Fibroblast of lung (primary cell): ENCODE results near the gene NUP214. TPM values are rescaled to one million over a fixed set of nuclear protein-coding genes. Genes with fewer than 3 reads are reported as not detected.

Experiments
- DNase-seq, 2 donors: peaks; one replicate each; pipeline versions ENCODE4 v3.0.0 to v3.0.0-alpha.2; 2010; ENCODE audit warnings: low read depth in 2 of 2
- H2AFZ ChIP-seq: 2 replicates; pipeline ENCODE4 v1.5.1; 2012; ENCODE audit warnings: low read length, control low read depth, inconsistent platforms
- H3K27ac ChIP-seq: 2 replicates; pipeline ENCODE4 v1.5.1; 2011; ENCODE audit warnings: low read length, control low read depth; ENCODE audit not compliant: insufficient read depth
- H3K27me3 ChIP-seq: 2 replicates; pipeline ENCODE4 v1.5.1; 2011; ENCODE audit warnings: mild to moderate bottlenecking, low read length; ENCODE audit not compliant: control insufficient read depth, insufficient read depth
- H3K36me3 ChIP-seq: 2 replicates; pipeline ENCODE4 v1.5.1; 2011; ENCODE audit warnings: low read length; ENCODE audit not compliant: control insufficient read depth, insufficient read depth
- H3K4me1 ChIP-seq: 2 replicates; pipeline ENCODE4 v1.5.1; 2011; ENCODE audit warnings: low read length; ENCODE audit not compliant: control insufficient read depth, insufficient read depth; ENCODE audit errors: extremely low read depth
- H3K4me2 ChIP-seq: 2 replicates; pipeline ENCODE4 v1.5.1; 2011; ENCODE audit warnings: low read length, control low read depth; ENCODE audit not compliant: insufficient read depth; ENCODE audit errors: extremely low read depth
- H3K4me3 ChIP-seq, 4 experiments: fragments of 200-600 bp in 1 of 4; sonication (generic) in 1 of 4; replicated peaks in 1 of 4; 2 replicates each; pipeline ENCODE4 v1.5.1; 2011 to 2016; ENCODE audit warnings: low read length in 4 of 4, low read depth in 3 of 4, mild to moderate bottlenecking in 3 of 4, control low read depth in 2 of 4, inconsistent platforms in 1 of 4, mixed read lengths in 1 of 4; ENCODE audit not compliant: insufficient read depth in 1 of 4; ENCODE audit errors: control extremely low read depth in 1 of 4
- H3K79me2 ChIP-seq: 2 replicates; pipeline ENCODE4 v1.5.1; 2012; ENCODE audit warnings: mild to moderate bottlenecking, low read length, inconsistent platforms; ENCODE audit not compliant: control insufficient read depth, insufficient read depth
- H3K9ac ChIP-seq: 2 replicates; pipeline ENCODE4 v1.5.1; 2011; ENCODE audit warnings: mild to moderate bottlenecking, low read length, control low read depth; ENCODE audit not compliant: insufficient read depth
- H3K9me3 ChIP-seq: 2 replicates; pipeline ENCODE4 v1.5.1; 2012; ENCODE audit warnings: low read depth, low read length; ENCODE audit not compliant: control insufficient read depth, insufficient read depth
- H4K20me1 ChIP-seq: 2 replicates; pipeline ENCODE4 v1.5.1; 2011; ENCODE audit warnings: low read length; ENCODE audit not compliant: control insufficient read depth, insufficient read depth; ENCODE audit errors: extremely low read depth
- EZH2 ChIP-seq: IDR thresholded peaks from 2 replicates; pipeline ENCODE4 v1.5.1; 2012; ENCODE audit warnings: low read length, control low read depth, mild to moderate bottlenecking; ENCODE audit errors: missing control alignments
- polyA minus RNA-seq: library from RNA; depleted of rRNA, polyadenylated mRNA; stranded (reverse); fragments of >200 nt; gene quantifications from 2 replicates; pipeline ENCODE4 v1.2.3, GENCODE V29; 2011; ENCODE audit warnings: low replicate concordance
- polyA plus RNA-seq, 2 donors: library from polyadenylated mRNA; depleted of rRNA in 1 of 2; stranded (reverse) in 1 of 2; unstranded in 1 of 2; fragments of >200 nt; gene quantifications; 2 replicates each; pipeline ENCODE4 v1.2.1, GENCODE V29; 2011 to 2012; ENCODE audit warnings: missing spikeins in 1 of 2
- total RNA-seq: library from RNA; depleted of rRNA; stranded (reverse); fragments of >200 nt; gene quantifications from 2 replicates; pipeline ENCODE4 v1.2.1, GENCODE V29; 2014
- TF ChIP-seq, protein P1 (sequence below), 2 donors: IDR thresholded peaks in 1 of 2; conservative IDR thresholded peaks in 1 of 2; 1 replicate in 1 of 2; 2 replicates in 1 of 2; pipeline ENCODE4 v1.5.1; 2011 to 2012; ENCODE audit warnings: low read length in 2 of 2, control low read depth in 1 of 2, inconsistent platforms in 1 of 2, low read depth in 1 of 2, mild to moderate bottlenecking in 1 of 2

NUP214 gene
- total RNA-seq (8.7 and 12.2 TPM in 2 replicates), polyA plus RNA-seq (5.0 and 6.8 TPM in 2 replicates), polyA minus RNA-seq (50.1 and 57.3 TPM in 2 replicates)
- 21.0 and 21.1 TPM in 2 replicates for polyA plus RNA-seq (2012)

DNA sequence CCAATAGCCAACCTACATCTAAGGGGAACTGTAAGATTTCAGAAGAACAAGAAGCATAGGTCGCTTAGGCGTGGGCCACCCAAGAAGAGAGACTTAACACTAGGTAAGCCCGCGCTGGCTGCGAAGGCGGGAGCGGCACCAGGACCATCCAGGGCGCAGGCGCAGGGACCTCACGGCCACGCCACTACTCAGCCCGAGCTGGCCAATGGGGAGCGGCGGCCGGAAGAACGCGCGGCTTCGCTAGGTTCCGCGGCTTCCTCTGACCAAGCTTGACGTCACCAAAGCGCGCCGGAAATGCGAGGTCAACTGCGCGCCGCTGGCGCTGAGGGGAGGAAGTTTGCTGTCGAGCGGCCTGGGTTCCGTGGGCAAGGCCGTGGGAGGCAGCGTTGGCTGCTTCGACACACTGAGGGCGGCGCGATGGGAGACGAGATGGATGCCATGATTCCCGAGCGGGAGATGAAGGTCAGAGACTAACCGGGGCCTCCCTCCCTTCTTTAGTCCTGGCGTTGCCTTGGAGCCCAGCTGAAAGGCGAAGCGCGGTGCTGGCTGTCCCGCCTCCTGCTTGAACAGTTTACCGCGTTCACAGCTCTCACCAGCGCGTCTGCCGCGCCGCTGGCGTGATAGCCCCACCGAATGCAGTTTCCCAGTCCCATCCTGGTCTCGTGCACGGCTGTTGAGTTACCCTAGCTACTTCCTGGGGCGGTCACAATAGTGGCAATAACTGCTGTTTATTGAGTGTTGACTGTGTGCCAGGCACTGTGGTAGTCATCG lies at the start of gene NUP214:
NUP214 (plus strand) TSS at position 299 of the 771 bp plus-strand sequence; CDS start at position 418, 119 bp downstream.
- TF ChIP-seq EZH2, result no peak
- TF ChIP-seq, protein P1, sequence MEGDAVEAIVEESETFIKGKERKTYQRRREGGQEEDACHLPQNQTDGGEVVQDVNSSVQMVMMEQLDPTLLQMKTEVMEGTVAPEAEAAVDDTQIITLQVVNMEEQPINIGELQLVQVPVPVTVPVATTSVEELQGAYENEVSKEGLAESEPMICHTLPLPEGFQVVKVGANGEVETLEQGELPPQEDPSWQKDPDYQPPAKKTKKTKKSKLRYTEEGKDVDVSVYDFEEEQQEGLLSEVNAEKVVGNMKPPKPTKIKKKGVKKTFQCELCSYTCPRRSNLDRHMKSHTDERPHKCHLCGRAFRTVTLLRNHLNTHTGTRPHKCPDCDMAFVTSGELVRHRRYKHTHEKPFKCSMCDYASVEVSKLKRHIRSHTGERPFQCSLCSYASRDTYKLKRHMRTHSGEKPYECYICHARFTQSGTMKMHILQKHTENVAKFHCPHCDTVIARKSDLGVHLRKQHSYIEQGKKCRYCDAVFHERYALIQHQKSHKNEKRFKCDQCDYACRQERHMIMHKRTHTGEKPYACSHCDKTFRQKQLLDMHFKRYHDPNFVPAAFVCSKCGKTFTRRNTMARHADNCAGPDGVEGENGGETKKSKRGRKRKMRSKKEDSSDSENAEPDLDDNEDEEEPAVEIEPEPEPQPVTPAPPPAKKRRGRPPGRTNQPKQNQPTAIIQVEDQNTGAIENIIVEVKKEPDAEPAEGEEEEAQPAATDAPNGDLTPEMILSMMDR (conservative IDR thresholded peaks at IDR 0.05 in 1 of 2, IDR thresholded peaks at IDR 0.05 in 1 of 2; ENCODE audit: low read depth in 1 of 2, low read length in 2 of 2), result no peak
- DNase-seq, result peak; percentile 96 to 97
- Histone ChIP-seq H3K4me3 (peak within 1 kb of the TSS; percentile 94 to 100 (median 96)), H3K27ac (peak within 1 kb of the TSS; percentile 91), H3K4me1 (peaks cover 4% of the 10 kb centered on the region), H3K79me2 (peaks cover 15% of the 10 kb centered on the region), H3K9me3 (no peaks in the 10 kb centered on the region), H3K36me3 (peaks cover 5% of the 10 kb centered on the region), H2AFZ (peak within 1 kb of the TSS; percentile 92), H4K20me1 (peaks cover 1% of the 10 kb centered on the region), H3K9ac (peak within 1 kb of the TSS; percentile 93), H3K4me2 (peak within 1 kb of the TSS; percentile 90), H3K27me3 (no peaks in the 10 kb centered on the region)

DNA sequence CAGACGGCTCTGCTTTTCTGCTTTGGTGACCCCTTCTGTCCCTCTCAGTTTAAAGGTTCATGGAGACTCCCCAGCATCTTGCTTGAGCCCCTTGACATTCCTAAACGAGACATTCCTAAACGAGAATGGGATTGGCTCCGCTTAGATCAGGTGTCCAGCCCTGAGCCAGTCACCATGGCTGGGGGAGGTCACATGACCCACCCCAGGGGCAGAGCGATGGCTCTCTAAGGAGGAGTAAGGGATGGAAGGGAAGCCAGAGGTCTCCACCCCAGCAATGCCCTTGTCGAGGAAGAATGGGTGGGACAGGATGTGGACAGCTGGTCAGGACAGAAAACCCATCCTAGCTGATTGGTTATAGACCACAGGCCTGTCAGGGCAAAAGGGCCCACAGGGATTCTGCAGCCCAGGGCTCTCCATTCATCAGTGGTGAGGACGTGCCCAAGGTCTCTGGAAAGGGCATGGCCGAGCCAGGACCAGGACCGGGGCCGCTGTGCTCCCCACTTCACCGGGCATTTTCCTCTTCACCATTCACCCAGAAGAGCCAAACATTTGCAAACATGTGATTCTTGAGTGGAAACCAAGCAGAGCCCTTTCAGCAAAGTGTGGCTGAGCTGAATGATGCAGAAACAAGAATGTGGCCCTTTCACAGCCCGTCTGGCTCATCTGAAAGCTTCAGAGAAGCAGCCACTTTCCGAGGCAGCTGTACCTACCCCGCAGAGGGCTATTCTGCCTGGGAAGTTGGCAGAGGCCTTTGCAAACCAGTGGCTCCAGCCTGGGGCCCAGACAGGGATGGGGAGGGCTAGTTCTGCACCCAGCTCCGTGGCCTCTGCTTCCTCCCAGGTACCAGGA lies 48.8 kb upstream of the NUP214 start:
- TF ChIP-seq, protein P1 (conservative IDR thresholded peaks at IDR 0.05 in 1 of 2, IDR thresholded peaks at IDR 0.05 in 1 of 2; ENCODE audit: low read depth in 1 of 2, low read length in 2 of 2), result no peak
- no peak for TF ChIP-seq EZH2

More for the DNA sequence above, 48.8 kb upstream of the NUP214 start:
- Histone ChIP-seq H3K36me3 (no peaks in the 10 kb centered on the region), H2AFZ (no peak overlapping the region), H3K79me2 (no peaks in the 10 kb centered on the region), H3K4me3 (no peak overlapping the region), H3K4me1 (no peaks in the 10 kb centered on the region), H3K27me3 (peaks cover 5% of the 10 kb centered on the region), H3K9me3 (no peaks in the 10 kb centered on the region), H3K27ac (no peak overlapping the region), H4K20me1 (no peaks in the 10 kb centered on the region), H3K9ac (no peak overlapping the region), H3K4me2 (no peak overlapping the region)
- DNase-seq, result no peak
